Fibroblast of pulmonary artery (primary cell): ENCODE data around the gene GCHFR.

Experiments
- DNase-seq: peaks from one replicate; pipeline ENCODE4 v3.0.0-alpha.2; 2010; ENCODE audit warnings: low read depth
- H3K4me3 ChIP-seq: replicated peaks from 2 replicates; pipeline ENCODE4 v1.5.1; 2011; ENCODE audit warnings: low read depth, mild to moderate bottlenecking, control low read depth, low read length, moderate library complexity
- TF ChIP-seq, protein P1 (sequence below): IDR thresholded peaks from 2 replicates; pipeline ENCODE4 v1.5.1; 2011; ENCODE audit warnings: mild to moderate bottlenecking, control low read depth, low read length, inconsistent platforms; ENCODE audit errors: missing control alignments

The GCHFR gene

DNA sequence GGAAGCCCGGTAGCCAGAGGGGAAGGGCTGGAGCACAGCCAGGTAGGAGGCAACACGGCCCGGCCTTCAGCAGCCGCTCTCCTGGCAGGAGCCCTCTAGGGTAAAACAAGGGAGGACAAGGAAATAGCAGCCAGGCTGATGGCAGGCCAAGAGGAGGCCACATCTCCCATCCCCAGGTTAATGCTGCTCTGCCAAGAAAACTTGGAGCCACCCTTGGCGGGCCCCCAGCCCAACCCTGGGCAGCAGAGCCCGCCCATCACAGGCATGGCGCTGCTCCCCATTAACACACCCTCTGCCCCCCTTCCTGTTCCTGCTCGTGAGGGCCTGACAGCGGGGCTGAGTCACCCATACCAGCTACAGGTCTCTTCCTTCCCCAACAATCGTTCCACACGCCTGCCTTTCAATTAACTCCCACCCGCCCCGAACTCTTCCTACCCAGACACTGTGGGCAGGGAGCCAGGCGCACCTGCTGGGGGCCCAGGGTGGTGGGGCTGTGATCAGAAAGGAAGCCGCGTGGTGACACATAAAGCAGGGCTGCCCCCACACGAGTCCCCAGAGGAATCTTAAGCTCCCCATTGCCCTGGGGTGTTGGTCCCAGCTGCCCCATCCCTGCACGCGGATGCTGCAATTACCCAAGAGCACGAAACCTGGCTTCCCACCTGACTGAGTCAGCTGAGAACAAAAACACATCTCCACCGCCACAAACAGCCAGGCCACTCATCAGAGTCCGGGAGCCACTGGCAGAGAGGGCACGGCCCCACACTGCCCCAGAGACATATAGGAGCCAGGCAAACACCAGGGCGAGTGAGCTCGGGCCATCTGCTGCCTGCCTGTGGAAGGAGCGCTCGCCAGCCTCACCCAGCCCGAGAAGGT lies 5.6 kb downstream of the GCHFR start, which contains the start of gene C15orf62:
Gene C15orf62, plus strand, starts transcription at position 707 of the 873 bp plus-strand sequence. CDS start 516 bp downstream, outside the sequence.
- no peak within 1 kb of the TSS for H3K4me3 ChIP-seq
- peak; percentile 35 for DNase-seq
- TF ChIP-seq, protein P1, sequence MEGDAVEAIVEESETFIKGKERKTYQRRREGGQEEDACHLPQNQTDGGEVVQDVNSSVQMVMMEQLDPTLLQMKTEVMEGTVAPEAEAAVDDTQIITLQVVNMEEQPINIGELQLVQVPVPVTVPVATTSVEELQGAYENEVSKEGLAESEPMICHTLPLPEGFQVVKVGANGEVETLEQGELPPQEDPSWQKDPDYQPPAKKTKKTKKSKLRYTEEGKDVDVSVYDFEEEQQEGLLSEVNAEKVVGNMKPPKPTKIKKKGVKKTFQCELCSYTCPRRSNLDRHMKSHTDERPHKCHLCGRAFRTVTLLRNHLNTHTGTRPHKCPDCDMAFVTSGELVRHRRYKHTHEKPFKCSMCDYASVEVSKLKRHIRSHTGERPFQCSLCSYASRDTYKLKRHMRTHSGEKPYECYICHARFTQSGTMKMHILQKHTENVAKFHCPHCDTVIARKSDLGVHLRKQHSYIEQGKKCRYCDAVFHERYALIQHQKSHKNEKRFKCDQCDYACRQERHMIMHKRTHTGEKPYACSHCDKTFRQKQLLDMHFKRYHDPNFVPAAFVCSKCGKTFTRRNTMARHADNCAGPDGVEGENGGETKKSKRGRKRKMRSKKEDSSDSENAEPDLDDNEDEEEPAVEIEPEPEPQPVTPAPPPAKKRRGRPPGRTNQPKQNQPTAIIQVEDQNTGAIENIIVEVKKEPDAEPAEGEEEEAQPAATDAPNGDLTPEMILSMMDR, result no peak

DNA sequence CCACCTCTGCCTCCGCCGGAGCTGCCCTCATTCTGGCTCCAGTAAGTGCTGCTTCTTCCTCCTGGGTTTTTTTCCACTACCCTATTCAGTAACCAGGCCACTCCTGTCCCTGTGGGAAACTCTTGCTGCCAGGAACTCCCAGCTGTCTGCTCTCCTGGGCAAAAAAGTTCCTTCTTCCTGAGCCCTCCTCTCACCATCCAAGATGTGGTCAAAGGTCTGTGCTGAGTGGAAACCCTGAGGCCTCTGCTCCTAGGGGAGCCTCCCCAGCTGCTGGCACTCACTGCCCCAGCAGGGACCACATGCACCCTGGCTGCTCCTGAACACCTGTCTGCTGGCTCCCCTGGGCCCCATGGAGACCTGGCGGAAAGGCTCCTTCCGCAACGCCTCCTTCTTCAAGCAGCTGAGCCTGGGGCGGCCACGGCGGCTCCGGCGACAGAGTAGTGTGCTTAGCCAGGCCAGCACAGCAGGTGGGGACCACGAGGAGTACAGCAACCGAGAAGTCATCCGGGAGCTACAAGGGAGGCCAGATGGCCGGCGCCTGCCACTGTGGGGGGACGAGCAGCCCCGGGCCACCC lies 6.4 kb downstream of the GCHFR start:
- no peak for DNase-seq
- H3K4me3 ChIP-seq, result no peak overlapping the region
- TF ChIP-seq, protein P1, result no peak

DNA sequence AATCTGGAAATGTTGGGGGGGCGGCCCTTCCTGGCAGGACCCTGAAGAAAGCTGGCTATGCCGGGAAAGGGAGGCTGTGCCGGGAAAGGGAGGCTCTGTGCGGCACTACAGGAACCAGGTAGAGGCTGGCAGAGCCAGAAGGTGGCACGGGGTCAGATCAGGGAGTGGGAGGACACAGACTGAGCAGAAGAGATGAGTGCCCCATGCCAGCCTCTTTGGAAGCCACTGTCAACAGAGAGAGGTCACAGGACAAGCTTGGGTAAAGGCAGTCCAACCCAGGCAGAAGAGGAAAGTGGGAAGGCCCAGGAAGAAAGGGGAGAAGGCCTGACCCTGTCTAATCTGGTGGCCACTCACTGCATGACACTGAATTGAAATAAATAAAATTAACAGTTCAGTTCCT lies 7.4 kb downstream of the GCHFR start:
- no peak for DNase-seq
- TF ChIP-seq, protein P1, result no peak
- no peak overlapping the region for H3K4me3 ChIP-seq

DNA sequence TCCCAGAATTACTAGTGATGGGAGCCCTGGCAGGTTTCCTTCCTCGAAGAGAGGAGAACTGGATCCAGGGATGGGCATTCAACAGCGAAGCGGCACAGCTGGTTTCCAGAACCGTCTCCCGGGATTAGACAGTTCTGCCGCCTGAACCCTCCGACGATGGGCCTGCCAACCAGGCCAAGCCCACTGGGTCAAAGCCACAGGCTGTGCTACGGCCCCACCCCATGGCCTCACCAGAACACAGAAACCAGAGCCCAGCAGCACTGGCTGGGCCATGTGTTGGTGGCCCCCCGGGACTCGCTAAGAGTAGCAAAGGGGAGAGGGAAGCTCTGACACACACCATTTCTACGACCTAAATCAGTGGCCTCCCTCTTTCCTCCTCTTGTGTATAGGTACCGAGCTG lies 8.1 kb downstream of the GCHFR start:
- TF ChIP-seq, protein P1, result no peak
- DNase-seq, result no peak
- H3K4me3 ChIP-seq, result no peak overlapping the region

DNA sequence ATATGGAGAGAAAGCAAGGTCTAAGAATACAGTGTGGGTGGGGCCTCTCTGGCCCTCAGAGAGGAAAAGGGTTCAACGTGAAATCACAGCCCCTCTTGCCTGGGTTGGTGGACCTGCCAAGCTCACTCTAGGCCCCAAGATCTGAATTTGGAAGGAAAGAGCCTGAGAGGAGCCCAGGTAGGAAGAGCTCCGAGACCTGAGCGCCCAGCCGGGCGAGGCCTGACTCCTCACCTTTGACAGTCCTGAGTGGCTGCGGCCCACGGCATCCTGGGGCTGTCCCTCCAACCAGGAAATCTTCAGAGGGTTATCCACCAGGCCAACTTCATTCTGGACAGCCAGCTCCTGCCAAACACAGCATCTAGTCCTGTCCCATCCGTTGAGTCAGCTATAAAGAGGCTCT lies 9.6 kb downstream of the GCHFR start:
- H3K4me3 ChIP-seq, result no peak overlapping the region
- no peak for DNase-seq
- TF ChIP-seq, protein P1, result no peak

DNA sequence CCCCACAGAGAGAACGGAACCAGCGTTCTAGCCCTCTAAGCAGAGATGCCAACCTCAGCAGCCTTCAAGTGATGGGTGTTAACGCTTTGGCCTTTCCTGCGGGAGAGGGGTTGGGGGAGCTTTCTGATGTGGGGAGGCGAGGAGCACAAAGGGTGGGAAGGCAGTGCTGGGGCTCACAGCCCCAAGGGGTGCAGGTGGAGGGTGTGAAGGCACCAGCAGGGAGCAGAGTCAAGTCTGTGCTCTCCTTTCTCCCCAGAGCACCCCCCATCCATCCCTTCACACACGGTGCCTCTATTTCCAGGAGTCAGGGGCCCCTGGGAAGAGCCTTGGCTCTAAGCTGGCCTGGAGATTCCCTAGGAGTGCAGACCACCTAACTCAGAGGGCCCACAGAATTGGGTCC lies 10.0 kb downstream of the GCHFR start:
- H3K4me3 ChIP-seq, result no peak overlapping the region
- TF ChIP-seq, protein P1, result no peak
- DNase-seq, result no peak
